A549 (cell line): Measurements from ENCODE around the gene SNAI3. TPM values are rescaled to one million over a fixed set of nuclear protein-coding genes. Genes with fewer than 3 reads are reported as not detected.

Experiments used
- ATAC-seq, 2 experiments: fragments of 200-7000 bp in 1 of 2; fragments of >200 bp in 1 of 2; cut with Nextera tagmentation in 1 of 2; cut with Tn5 transposase in 1 of 2; 3 replicates each; pipeline versions ENCODE4 v1.8.0 to v1.9.1; 2018 to 2020; ENCODE audit warnings: mild to moderate bottlenecking in 1 of 2, moderate library complexity in 1 of 2
- CTCF ChIA-PET: fragments of 300-600 bp; sonication (Branson Sonifier 250); formaldehyde crosslinking; extraction: SDS; loops from one replicate; lab custom pipeline; 2021; ENCODE audit warnings: antibody characterized with exemption, inconsistent platforms; lab: Yijun Ruan, JAX
- POLR2A ChIA-PET: fragments of 350-600 bp; formaldehyde crosslinking; extraction: SDS; loops from one replicate; lab custom pipeline; 2021; ENCODE audit warnings: antibody characterized with exemption, inconsistent platforms; lab: Yijun Ruan, JAX
- DNase-seq, 2 experiments: peaks; one replicate each; pipeline versions ENCODE4 v3.0.0 to v3.0.0-alpha.2; 2011 to 2016; ENCODE audit warnings: low read depth in 1 of 2, low spot score in 1 of 2
- FAIRE-seq: peaks from 2 replicates; lab custom pipeline; 2011; peaks lifted over from hg19 to GRCh38; lab: Jason Lieb, UNC
- H3K27ac ChIP-seq, 2 experiments: fragments of >200 bp; sonication (Bioruptor Twin); formaldehyde crosslinking; 3 replicates each; pipeline ENCODE4 v1.5.1; 2016 to 2017
- H3K4me1 ChIP-seq: fragments of >200 bp; sonication (Bioruptor Twin); formaldehyde crosslinking; 3 replicates; pipeline ENCODE4 v1.6.1; 2016
- H3K4me2 ChIP-seq: fragments of >200 bp; sonication (Bioruptor Twin); formaldehyde crosslinking; 3 replicates; pipeline ENCODE4 v1.6.1; 2016
- H3K4me3 ChIP-seq: fragments of >200 bp; sonication (Bioruptor Twin); formaldehyde crosslinking; 3 replicates; pipeline ENCODE4 v1.5.1; 2016
- H3K9me3 ChIP-seq: fragments of >200 bp; sonication (Bioruptor Twin); formaldehyde crosslinking; 3 replicates; pipeline ENCODE4 v1.6.1; 2016
- ATOH8 ChIP-seq: fragments of 250-450 bp; sonication (Bioruptor Pico); IDR thresholded peaks from 2 replicates; pipeline ENCODE4 v1.5.0; 2020; ENCODE audit warnings: low read depth, mild to moderate bottlenecking, moderate library complexity
- BCL3 ChIP-seq: fragments of >200 bp; sonication (Bioruptor Twin); formaldehyde crosslinking; IDR thresholded peaks from 3 replicates; pipeline ENCODE4 v1.6.1; 2016
- CBX8 ChIP-seq: fragments of 200-600 bp; sonication (generic); IDR thresholded peaks from 2 replicates; pipeline ENCODE4 v1.6.1; 2016
- CEBPB ChIP-seq, 2 experiments: fragments of >200 bp in 1 of 2; sonication (Bioruptor Twin) in 1 of 2; formaldehyde crosslinking in 1 of 2; IDR thresholded peaks; 2 replicates each; pipeline ENCODE4 v1.6.1; 2012 to 2016
- E2F6 ChIP-seq: IDR thresholded peaks from 2 replicates; pipeline ENCODE4 v1.6.1; 2012; ENCODE audit warnings: low read depth, borderline replicate concordance
- ELK1 ChIP-seq: fragments of 150-350 bp; IDR thresholded peaks from 2 replicates; pipeline ENCODE4 v1.6.1; 2014; ENCODE audit warnings: low read depth, mild to moderate bottlenecking, low read length
- ESRRA ChIP-seq: fragments of 150-350 bp; IDR thresholded peaks from 2 replicates; pipeline ENCODE4 v1.6.1; 2014; ENCODE audit warnings: mild to moderate bottlenecking, low read length, borderline replicate concordance
- HEYL ChIP-seq: fragments of 250-450 bp; sonication (Bioruptor Pico); IDR thresholded peaks from 2 replicates; pipeline ENCODE4 v1.8.0; 2021; ENCODE audit warnings: mild to moderate bottlenecking, moderate library complexity
- HOXA7 ChIP-seq: fragments of 250-450 bp; sonication (Bioruptor Pico); IDR thresholded peaks from 2 replicates; pipeline ENCODE4 v1.5.0; 2020; ENCODE audit warnings: mild to moderate bottlenecking, moderate library complexity
- HOXB5 ChIP-seq: fragments of 250-450 bp; sonication (Bioruptor Pico); IDR thresholded peaks from 2 replicates; pipeline ENCODE4 v1.5.0; 2020; ENCODE audit warnings: mild to moderate bottlenecking, moderate library complexity
- KDM5A ChIP-seq: fragments of 200-600 bp; sonication (generic); IDR thresholded peaks from 2 replicates; pipeline ENCODE4 v1.6.1; 2016; ENCODE audit warnings: antibody characterized with exemption, mild to moderate bottlenecking
- MAFK ChIP-seq: fragments of 450-650 bp; IDR thresholded peaks from 2 replicates; pipeline ENCODE4 v1.6.1; 2014; ENCODE audit not compliant: partially characterized antibody
- MAX ChIP-seq: IDR thresholded peaks from 2 replicates; pipeline ENCODE4 v1.6.1; 2012
- MAZ ChIP-seq: fragments of 150-350 bp; IDR thresholded peaks from 2 replicates; pipeline ENCODE4 v1.6.1; 2014; ENCODE audit warnings: antibody characterized with exemption, low read depth, low read length, borderline replicate concordance
- NFE2L2 ChIP-seq: fragments of 150-350 bp; conservative IDR thresholded peaks from 2 replicates; pipeline ENCODE4 v1.6.1; 2014; ENCODE audit warnings: low read length
- RAD21 ChIP-seq, 2 experiments: fragments of >200 bp in 1 of 2; sonication (Bioruptor Twin) in 1 of 2; formaldehyde crosslinking in 1 of 2; IDR thresholded peaks in 1 of 2; conservative IDR thresholded peaks in 1 of 2; 2 replicates in 1 of 2; 3 replicates in 1 of 2; pipeline ENCODE4 v1.6.1; 2012 to 2018; ENCODE audit warnings: inconsistent platforms in 1 of 2
- REST ChIP-seq: fragments of 200-600 bp; sonication (generic); IDR thresholded peaks from 2 replicates; pipeline ENCODE4 v1.6.1; 2016; ENCODE audit warnings: antibody characterized with exemption, mild to moderate bottlenecking, moderate library complexity
- RFX5 ChIP-seq: fragments of 450-650 bp; IDR thresholded peaks from 2 replicates; pipeline ENCODE4 v1.7.1; 2014; ENCODE audit warnings: antibody characterized with exemption, mild to moderate bottlenecking, moderate library complexity
- RNF2 ChIP-seq: fragments of 200-600 bp; sonication (generic); IDR thresholded peaks from 2 replicates; pipeline ENCODE4 v1.6.1; 2016; ENCODE audit warnings: low read depth, mild to moderate bottlenecking, antibody characterized with exemption, moderate library complexity, borderline replicate concordance
- SREBF2 ChIP-seq: fragments of 450-650 bp; IDR thresholded peaks from 2 replicates; pipeline ENCODE4 v1.6.1; 2014; ENCODE audit warnings: mild to moderate bottlenecking, moderate library complexity
- ZFP36 ChIP-seq: fragments of 450-650 bp; IDR thresholded peaks from 2 replicates; pipeline ENCODE4 v1.6.1; 2014; ENCODE audit warnings: borderline replicate concordance; ENCODE audit not compliant: partially characterized antibody
- ZSCAN20 ChIP-seq: fragments of 250-450 bp; sonication (Bioruptor Pico); IDR thresholded peaks from 2 replicates; pipeline ENCODE4 v1.8.0; 2022; ENCODE audit warnings: mild to moderate bottlenecking, moderate library complexity
- WGBS: methylation state at CpG from one replicate; pipeline ENCODE4 v1.1.6; 2017; ENCODE audit errors: missing lambda C conversion rate; 5-methylcytosine and 5-hydroxymethylcytosine counted together
- polyA plus RNA-seq, 4 experiments: library from polyadenylated mRNA; depleted of rRNA in 3 of 4; stranded (reverse); fragments of >200 nt; fragmentation: RNase III in 1 of 4; extraction: RNeasy Plus Mini Kit Qiagen cat#74134 plus additional on column Dnase treatment in 1 of 4; gene quantifications; 2 replicates in 3 of 4; 3 replicates in 1 of 4; pipeline ENCODE4 v1.2.3, GENCODE V29; 2011 to 2017

The SNAI3 gene
- polyA plus RNA-seq, 2 of the 4 experiments (the other 2 are of a cell fraction), result not detected

GRCh38 chr16:88649195-88649923 lies 36.9 kb downstream of the SNAI3 start:
- FAIRE-seq, result no peak
- peak overlapping the region; percentile 99 for H3K4me2 ChIP-seq
- CTCF ChIA-PET, result interaction anchor here (1.0 to 2.0 kb wide), 4 partner anchors 10 to 89 kb away, joined by 3 to 7 read pairs (median 4); no protein-coding TSS in a partner anchor

GRCh38 chr16:88647178-88648070 lies 38.9 kb downstream of the SNAI3 start:
- no peak for ATAC-seq
- Histone ChIP-seq H3K4me1 (peaks cover 21% of the 10 kb centered on the region), H3K4me3 (no peak overlapping the region), H3K9me3 (no peaks in the 10 kb centered on the region), H3K27ac (no peak overlapping the region), H3K4me2 (no peak overlapping the region)
- no peak for DNase-seq
- no peak for FAIRE-seq
- 81% methylated on average over 13 of the region's 22 CpGs for WGBS
- ChIA-PET CTCF (no interaction called here), POLR2A (no interaction called here)
- TF ChIP-seq HOXA7 (CRISPR knock-in tag) (no peak), RNF2 (no peak), KDM5A (no peak), ZFP36 (no peak), MAX (no peak), SREBF2 (no peak), CEBPB (IDR thresholded peaks at IDR 0.05) (no peak), E2F6 (no peak), RFX5 (no peak), ATOH8 (no peak), BCL3 (no peak)

More at GRCh38 chr16:88649195-88649923, 36.9 kb downstream of the SNAI3 start:
- Histone ChIP-seq H3K27ac (peak overlapping the region; percentile 89 to 93; a peak in 3 of 6 replicates), H3K4me3 (peak overlapping the region; percentile 94), H3K9me3 (no peaks in the 10 kb centered on the region), H3K4me1 (peaks cover 21% of the 10 kb centered on the region)
- POLR2A ChIA-PET, result no interaction called here
- 66% methylated on average over 18 of the region's 20 CpGs for WGBS
- TF ChIP-seq RAD21 (conservative IDR thresholded peaks at IDR 0.05 in 1 of 2, IDR thresholded peaks at IDR 0.05 in 1 of 2), result no peak
- TF ChIP-seq HOXB5 (CRISPR knock-in tag), result no peak
- no peak for TF ChIP-seq RFX5
- TF ChIP-seq CEBPB (IDR thresholded peaks at IDR 0.05), result no peak
- no peak for TF ChIP-seq HEYL
- TF ChIP-seq CBX8, result no peak
- no peak for TF ChIP-seq ZSCAN20 (CRISPR knock-in tag)
- TF ChIP-seq ESRRA, result no peak
- no peak for TF ChIP-seq NFE2L2
- no peak for TF ChIP-seq MAZ
- TF ChIP-seq ELK1, result no peak
- TF ChIP-seq REST, result no peak
- no peak for TF ChIP-seq MAFK
- TF ChIP-seq ATOH8, result no peak
- peak in 1 of 2 experiments; percentile 6; a peak in 1 of 6 replicates for ATAC-seq
- no peak for DNase-seq
